Hepatic stellate cell (primary cell): Measurements from ENCODE around the gene FAM181A.
A peak's percentile ranks its signal among the peaks of the same experiment; 100 is the strongest.

ENCODE experiments used
- DNase-seq: peaks from one replicate; pipeline ENCODE4 v3.0.0; 2011; ENCODE audit warnings: low spot score

The FAM181A gene

DNA sequence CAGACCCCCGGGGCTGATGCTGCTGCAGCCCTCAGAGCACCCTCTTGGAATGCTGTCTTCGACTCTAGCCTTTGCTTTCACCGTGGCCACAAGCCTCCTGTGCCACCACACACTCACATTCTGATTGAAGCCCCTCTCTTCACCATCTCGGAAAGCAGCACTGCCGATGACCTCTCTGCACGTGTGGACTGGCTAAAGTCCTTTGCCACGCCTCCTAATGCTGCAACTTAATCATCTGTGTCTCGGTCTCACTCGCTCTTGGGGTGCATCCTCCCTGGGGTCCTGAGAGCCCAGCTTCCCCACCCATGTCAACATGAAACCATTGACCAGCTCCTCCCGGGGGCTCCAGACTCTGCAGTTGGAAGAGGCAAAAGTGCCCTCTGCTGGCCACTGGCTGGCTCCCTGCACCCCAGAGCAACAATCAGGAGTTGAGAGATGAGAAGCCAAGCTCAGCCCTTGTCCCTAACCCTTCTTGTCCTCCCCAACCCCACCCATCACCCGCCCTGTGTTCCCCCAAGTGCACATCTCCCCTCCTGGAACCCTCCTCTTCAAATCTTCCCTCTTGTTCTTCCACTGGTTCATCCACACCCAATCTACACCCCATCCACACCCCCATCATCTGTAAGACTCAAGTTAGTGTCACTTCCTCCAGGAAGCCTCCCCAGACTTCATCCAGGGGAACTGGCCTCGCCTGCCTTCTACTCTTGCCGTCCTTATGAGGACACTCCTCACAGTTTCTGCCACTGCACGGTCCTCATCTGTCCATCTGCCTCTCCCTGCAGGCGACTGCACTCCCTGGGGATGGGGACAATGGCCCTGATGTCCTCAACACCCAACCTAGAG lies 23.6 kb upstream of the FAM181A start:
- peak; percentile 31 for DNase-seq

DNA sequence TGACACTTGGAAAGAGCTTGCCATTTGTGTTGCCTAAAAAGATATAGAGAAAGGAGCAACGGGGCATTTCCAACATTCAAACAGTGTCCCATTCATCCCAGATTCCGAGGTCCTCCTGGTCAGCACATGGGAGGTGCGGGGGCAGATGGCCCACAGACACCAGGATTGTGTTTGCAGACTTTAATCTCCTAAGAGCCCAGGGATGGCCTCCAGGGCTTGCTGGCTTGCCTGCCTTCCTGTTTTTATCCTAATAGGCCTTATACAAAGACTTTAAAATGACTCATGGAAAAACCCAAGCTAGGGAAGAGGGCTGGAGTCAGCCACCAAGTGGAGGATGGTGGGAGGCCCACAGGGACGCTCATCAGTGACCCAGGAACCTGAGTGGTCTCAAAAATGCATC lies 21.5 kb upstream of the FAM181A start:
- DNase-seq: no peak

DNA sequence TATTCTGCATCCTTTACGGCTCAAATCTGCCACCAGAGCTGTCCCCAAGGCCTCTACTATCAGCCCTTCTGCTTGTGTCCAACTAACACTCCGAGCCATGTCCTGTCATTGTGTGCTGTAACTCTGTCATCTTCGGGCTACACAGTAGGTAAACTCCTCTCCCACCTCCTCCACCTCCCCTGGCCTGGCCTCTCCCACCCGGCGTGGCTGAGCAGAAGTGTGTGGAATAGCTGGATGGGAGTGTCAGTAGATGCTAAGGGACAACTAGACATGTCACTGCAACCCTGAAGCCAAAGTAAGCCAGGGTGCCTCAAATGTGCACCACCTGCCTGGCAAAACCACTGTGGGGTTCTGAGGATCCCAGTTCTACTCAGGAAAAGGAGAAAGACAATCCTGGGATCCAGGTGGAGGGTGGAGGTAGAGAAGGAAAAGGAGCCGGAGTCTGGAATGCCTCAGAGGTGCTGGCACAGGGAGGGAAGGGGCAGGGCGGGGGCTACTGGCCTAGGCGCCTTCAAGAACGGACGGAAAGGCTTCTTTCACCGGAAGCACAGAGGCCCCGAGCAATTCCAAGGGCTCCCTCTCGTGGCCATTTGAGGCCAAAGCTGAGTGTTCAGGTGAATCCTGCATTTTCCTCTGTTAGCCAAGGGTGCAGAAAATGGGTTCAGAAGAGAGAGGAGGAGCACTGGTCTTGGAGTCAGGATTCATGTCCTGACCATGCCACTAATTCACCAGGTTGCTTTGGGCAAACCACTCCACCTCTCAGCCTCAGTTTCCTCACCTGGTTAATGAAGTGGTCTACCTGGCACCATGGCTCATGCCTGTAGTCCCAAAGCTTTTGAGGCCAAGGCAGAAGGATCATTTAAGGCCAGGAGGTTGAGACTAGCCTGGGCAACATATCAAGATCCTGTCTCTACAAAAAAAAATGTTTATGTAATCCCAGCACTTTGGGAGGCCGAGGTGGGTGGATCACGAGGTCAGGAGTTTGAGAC lies 20.5 kb upstream of the FAM181A start:
- DNase-seq: peak; percentile 64

DNA sequence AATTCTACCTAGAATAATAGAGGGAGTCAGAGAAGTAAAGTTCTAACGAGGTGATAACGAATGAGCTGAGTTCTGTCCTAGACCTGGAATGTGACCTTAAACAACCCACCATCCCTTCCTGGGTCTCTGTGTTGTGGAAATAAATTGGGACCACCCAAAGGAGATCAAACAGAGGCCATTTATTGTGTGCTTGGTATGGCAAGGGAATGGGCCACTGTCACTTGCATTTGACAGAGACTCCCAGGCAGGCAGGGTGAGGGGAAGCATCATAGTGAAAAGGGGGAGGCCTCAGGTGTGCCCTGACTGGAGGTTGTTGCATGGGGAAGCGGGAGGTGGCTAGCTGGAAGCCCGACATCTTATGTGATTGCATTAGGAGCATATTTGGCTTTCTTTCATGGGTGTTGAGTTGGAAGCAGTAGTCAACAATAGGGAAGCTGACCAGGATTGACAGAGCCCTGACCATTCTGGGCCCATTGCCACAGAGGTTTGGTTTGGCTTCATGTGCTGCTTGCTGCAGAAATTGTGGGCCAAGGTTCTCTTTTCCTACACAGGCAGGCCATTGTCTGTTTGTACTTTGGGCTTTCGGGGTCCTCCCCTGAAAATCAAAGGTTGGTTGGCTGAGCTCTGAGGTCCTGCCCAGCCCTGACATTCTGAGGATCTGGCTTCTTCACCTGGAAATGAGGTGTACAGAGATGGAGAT lies 17.6 kb upstream of the FAM181A start:
- DNase-seq: no peak

DNA sequence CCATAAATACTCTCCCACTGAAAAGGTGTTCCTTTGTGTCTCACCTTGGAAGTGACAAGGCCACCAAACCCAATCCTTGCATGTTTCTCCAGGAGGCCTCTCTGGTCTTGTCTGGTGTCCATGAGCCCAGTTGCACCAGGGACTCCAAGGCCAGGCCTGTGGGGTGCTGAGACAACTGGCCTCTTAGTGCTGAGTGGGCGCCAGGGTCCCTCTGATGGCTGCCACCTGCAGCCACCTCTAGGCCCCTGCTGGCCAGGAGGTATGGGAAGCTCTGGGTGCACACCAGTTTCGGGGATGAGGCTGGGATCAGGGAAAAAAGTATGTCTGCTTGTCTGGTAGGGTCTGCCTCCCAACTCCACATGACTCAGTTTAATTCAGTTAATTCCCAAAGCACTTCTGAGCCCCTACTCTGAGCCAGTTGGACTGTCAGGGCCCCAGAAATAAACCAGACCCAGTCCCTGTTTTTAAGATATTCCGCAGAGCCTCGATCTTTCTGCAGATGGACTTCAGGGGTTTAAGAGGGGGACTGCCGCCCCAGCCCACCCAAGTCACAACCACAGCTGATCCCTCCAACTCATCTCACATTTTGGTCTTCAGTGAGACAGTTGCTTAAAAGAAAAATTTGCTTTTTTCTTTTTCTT lies 15.0 kb upstream of the FAM181A start:
- no peak for DNase-seq

DNA sequence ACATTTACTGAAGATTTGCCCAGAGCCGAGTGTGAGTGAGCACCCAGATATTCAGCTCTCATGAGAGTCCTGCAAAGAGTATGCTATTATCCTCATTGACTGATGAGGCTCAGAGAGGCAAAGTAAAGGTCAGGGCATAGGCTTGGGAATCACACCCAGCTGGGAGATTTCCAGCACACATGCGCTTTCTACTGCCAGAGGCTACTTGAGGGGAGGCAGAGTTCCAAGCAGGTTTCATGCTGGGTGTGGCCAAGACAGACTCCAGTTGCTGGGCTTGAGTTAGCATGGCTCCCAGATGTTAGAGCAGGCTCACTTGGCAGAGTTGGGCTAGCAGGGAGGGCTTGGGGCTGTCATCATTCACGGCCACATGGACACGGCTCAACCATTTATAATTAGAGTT lies 14.4 kb upstream of the FAM181A start:
- DNase-seq: no peak

DNA sequence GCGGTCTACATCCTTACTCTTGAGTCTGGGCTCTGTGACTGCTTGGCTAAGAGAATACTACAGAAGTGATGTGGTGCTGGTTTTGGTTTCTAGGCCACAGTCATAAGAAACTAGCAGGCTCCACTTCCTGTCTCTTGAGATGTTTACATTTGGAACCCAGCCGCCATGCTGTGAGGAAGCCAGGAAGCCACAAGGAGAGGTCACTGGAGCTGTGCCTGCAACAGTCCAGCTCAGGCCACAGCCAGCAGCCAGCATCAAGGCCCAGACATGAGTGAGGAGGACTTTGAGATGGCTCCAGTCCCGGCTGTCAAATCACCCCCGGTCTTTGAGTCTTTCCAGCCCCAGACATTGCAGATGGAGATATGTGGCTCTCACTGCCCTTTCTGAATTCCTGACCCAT lies 12.9 kb upstream of the FAM181A start:
- DNase-seq: no peak

DNA sequence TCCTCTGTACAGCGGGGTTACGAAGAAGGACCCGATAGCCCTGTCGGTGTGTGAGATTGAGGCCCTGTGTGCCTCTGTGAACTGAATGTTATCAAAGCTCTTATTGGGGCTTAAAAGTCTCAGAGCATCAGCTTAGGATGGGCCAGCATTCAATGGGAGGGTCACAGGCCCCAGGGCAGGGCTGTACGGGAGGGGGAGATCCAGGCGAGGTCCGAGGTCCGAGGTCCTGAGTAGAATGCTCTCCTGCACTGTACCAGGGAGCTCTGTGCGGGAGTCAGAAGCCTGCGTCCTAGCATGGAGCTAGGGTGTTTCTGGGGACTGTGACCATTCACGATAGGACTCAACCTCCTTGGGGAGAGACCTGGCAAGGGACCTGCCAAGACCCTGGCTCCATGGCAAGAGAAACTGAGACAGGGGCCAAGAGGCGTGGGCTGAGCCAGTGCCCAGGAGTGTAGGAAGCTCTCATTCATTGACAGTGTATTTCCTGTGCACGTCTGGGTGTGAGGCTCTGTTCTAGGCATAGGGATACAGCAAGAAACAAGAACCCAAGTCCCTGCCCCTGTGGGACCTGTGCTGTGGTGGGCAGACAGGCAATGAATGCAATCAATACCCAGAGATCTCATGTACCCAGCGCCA lies 12.0 kb upstream of the FAM181A start:
- no peak for DNase-seq

DNA sequence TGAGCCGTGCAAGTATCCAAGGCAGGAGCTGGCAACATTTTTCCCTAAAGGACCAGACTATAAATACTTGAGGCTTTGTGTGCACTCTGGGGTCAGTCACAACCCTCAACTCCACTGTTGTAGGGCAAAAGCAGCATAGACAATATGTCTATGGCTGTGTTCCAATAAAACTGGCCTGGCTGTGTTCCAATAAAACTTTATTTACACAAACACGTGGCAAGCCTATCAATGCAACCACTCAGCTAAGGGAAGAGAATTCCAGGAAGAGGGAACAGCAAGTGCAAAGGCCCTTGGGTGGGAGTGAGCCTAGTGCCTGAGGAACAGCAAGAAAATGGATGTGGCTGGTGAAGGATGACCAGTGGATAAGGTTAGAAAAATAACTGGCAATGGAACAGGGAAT lies 11.3 kb upstream of the FAM181A start:
- DNase-seq: no peak

DNA sequence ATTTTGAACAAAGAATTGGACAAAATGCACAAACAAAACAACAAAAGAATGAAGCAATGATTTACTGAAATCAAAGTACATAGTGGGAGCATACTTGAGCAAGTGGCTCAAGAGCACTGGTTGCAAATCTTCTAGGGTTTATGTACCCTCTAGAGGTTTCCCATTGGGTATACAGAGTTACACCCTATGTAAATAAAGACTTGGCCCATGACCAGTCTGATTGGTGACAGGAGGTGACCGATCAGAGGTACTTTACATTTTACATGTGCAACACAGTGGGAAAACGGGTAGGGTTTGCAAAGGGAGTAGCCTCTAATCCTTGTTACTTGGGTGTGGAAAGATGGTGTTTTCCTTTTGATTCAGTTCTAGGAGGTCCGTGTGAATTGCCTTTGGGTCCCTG lies 10.6 kb upstream of the FAM181A start:
- DNase-seq: no peak

DNA sequence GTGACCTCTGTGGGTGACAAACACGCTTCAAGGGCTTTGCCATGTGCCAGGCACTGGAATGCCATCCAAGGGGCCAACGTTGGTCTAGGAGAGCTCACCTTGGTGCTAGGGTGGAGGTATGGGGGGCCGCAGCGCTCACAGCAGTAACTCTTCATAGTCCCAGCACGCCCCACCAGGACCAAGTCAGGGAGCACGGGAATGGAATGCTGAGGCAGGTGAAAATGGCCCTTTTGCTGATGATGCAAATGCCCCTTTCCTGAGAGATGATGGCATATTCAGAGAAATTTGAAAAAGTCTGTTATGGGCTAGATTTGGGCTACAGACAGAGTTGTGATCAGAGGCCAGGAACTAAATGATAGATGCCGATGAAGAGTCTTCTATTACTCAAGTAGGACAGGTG lies 10.0 kb upstream of the FAM181A start:
- no peak for DNase-seq

DNA sequence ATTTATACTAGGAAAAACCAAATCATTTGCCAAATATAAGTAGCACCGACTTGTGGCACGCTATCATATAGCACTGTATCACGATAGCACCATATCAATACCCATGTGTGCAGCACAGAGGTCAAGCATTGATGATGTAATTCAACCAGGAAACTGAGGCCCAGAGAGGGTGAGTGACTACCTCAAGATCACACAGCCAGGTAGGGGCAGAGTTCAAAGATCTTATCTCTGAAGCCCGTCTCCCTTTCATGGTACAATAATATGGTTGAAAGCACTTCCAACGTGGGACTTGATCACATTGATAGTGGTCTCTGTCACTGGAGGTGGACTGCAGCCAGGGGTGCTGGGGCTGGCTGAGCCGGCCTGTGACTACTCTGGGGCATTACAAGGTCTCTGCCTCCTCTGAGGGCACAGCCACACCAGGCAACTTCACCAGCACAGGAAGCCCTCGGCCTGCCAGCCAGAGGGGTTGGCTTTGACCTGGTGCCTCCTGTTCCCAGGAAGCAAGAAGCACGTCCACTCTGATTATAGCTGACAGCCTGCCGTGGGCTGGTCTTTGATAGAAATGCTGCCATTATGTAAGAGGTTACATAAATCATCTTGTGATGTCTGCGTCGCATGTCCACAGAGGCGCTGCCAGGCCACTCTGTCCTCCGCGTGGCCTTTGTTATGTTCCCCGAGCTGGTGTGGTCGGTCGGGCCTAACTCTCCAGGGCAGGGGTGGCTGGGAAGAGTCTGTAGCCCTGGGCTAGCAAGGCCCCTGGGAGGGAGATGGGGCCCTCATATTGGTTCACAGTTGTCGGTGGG lies 5.9 kb upstream of the FAM181A start:
- no peak for DNase-seq

DNA sequence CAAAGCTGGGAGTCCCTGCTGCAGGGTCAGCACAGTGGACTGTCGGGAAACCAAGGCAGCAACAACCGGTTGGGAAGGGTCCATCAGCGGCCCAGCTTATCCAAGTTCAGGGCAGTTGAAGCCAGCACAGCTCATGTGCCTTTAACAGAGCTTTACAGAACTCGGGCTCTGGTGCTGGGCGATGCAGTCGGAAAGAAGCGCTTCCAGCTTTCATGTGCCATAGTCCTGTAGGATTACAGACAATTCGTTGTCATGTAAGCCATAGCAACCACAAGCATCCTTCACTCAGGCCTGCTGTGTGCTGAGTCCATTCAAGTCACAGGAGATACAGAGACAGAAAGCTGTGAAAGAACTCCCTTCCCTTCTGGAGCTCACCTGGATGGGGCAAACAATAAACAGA lies 3.5 kb upstream of the FAM181A start:
- no peak for DNase-seq

DNA sequence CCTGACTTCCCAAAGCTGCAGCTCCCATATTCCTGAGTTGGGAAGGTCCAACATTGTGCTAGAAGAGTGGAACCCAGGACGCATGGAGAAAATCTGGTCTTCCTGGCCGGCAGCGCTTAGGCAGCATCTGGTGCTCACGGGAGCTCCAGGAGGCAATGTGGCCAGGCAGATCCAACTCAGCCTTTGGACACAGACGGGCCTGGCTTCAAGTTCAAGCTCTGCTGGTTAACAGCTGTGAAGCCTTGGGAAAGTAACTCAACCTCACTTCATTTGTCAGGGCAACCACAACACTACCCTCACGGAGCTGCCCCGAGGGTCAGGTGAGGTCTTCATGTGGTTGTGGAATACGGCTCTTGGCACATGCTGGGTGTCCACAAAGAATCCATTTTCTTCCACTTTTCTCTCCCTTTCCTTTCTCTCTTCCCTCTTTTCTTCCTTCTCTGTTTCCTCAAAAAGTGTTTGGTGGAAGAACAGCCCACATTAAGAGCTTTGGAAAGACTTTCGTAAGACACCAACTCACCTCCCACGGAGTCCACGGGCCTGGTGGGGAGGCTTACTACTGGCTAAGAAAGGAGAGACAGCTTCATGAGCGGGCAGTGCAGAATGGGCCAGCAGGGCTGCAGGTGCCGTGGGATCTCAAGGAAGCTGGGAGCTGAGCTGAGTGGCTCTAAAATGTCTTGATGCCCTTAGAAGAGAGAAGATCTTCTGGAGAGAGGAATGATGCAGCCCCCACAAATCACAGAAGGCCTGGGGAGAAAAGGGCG lies 2.4 kb upstream of the FAM181A start:
- DNase-seq: no peak

DNA sequence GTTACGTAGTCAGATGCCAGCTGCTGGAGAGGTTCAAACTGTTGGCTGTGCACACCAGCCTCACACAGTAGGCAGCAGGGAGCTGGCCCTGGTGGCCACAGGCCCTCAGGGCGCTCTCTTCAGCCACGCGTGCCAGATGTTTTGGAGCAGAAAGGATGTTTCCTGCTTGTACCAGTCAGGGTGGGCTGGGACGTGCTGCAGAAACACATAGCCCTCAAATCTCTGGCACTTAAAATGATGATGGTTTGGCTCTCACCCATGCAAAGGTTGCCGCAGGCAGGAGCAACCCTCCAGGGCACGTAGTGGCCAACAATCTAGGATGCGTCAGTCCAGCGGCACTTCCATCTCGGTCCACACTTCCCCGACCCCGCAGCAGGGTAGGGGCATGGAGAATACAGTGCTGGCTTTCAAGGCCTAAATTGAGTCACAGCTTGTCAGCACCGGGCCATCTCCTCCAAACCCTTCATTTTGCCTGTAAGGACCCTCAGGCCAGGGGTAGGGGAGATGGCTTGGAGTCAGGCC lies 1.7 kb upstream of the FAM181A start:
- no peak for DNase-seq

DNA sequence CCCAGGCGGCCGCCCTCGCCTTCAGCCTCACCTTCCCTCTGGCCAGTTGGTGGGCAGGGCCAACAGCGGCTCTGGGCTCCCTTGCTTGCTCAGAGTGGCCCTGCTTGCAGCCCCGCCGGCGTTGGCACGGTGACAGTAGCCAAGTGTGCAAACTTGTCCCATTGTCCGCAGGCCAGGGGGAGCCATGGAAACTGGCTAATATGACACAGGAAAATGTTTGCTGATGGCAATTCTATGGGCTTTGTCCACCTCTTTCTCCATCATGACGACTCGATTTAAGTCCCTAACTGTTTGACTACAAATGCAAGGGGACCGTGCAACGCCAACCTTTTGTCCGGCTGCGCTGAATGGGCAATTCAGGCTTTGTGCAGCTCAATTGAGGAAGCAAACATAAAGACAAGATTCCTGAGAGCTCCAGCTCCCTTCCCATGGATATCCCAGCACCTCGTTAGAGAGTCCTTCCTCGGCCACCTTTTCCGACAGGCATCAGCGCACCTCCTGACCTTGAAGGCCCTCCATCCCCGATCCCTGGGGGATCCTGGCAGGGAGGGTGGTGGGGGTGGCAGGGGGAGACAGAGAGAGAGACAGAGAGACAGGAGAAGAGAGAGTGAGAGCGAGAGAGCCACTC lies 785 bp upstream of the FAM181A start:
- DNase-seq: no peak

DNA sequence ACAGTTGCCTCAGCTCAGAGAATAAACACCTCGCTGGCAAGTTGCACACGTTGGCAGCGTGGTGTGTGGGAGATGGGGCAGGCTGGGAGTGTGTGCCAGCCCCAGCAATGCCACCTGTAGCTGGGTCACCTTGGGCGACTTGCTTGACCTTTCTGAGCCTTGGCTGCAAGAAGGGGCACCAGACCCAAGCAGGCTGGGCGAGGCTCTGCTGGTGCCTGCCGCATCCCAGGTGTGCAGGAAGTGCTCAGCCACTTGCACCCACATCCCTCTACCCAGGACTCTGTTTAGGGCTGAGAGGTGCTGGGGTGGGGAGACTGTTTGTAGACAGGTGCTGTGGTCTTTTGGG lies 629 bp downstream of the FAM181A start:
- no peak for DNase-seq

DNA sequence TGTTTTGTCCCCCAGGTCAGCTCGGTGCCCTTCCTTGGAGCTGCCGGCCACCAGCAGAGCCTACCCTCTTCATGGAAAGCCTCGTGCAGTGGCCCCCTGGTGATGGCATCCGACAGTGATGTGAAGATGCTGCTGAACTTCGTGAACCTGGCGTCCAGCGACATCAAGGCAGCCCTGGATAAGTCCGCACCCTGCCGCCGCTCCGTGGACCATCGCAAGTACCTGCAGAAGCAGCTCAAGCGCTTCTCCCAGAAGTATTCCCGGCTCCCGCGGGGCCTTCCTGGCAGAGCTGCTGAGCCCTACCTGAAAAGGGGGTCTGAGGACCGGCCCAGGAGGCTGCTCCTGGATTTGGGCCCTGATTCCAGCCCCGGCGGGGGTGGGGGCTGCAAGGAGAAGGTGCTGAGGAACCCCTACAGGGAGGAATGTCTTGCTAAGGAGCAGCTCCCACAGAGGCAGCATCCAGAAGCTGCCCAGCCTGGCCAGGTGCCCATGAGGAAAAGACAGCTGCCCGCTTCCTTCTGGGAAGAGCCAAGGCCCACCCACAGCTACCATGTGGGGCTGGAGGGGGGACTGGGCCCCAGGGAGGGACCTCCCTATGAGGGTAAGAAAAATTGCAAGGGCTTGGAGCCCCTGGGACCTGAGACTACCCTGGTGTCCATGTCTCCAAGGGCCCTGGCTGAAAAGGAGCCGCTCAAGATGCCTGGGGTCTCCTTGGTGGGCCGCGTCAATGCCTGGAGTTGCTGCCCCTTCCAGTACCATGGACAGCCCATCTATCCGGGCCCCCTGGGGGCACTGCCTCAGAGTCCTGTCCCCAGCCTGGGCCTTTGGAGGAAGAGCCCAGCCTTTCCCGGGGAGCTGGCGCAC lies 1.3 kb downstream of the FAM181A start:
- no peak for DNase-seq
